ENCODE measurements around the gene AUTS2. TPM values are rescaled to one million over a fixed set of nuclear protein-coding genes. Genes with fewer than 3 reads are reported as not detected.

Gene AUTS2
- total and polyA plus RNA-seq, 11 donors: 3.4 to 14.0 (median 7.3) TPM

DNA sequence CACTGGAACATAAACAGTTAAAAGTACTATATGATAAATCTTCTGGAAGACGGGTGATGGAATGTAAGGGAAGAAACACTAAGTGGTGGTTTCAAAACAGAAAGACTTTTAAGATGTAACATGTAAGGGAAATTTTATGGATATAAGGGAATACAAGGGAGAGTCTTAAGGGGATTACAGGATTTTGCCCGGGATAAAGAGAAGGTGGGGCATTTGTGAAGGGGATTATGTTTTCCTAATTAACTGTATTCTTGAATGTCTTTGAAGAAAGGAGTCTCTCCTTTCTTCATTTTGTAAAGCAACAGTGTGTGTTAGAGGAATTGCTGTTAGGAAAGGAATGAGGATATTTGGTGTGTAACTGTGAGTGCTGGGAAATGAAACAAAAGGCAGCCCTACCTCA, 745.2 kb downstream of the AUTS2 start:
- DNase-seq (no peak), ATAC-seq (no peak)
- Histone ChIP-seq H3K27ac (no peak overlapping the region), H3K27me3 (no peaks in the 10 kb centered on the region), H3K4me3 (no peak overlapping the region), H3K9me3 (no peaks in the 10 kb centered on the region), H3K36me3 (no peaks in the 10 kb centered on the region), H3K4me1 (no peaks in the 10 kb centered on the region)
- no peak for TF ChIP-seq POLR2A (IDR thresholded peaks at IDR 0.05)
- TF ChIP-seq, protein P1, sequence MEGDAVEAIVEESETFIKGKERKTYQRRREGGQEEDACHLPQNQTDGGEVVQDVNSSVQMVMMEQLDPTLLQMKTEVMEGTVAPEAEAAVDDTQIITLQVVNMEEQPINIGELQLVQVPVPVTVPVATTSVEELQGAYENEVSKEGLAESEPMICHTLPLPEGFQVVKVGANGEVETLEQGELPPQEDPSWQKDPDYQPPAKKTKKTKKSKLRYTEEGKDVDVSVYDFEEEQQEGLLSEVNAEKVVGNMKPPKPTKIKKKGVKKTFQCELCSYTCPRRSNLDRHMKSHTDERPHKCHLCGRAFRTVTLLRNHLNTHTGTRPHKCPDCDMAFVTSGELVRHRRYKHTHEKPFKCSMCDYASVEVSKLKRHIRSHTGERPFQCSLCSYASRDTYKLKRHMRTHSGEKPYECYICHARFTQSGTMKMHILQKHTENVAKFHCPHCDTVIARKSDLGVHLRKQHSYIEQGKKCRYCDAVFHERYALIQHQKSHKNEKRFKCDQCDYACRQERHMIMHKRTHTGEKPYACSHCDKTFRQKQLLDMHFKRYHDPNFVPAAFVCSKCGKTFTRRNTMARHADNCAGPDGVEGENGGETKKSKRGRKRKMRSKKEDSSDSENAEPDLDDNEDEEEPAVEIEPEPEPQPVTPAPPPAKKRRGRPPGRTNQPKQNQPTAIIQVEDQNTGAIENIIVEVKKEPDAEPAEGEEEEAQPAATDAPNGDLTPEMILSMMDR (IDR thresholded peaks at IDR 0.05): no peak
- 82 to 87% (median 83%) methylated on average over 2 of the region's 2 CpGs for WGBS, 4 donors
- intact Hi-C loops (cut with DNase I): no loop called here

DNA sequence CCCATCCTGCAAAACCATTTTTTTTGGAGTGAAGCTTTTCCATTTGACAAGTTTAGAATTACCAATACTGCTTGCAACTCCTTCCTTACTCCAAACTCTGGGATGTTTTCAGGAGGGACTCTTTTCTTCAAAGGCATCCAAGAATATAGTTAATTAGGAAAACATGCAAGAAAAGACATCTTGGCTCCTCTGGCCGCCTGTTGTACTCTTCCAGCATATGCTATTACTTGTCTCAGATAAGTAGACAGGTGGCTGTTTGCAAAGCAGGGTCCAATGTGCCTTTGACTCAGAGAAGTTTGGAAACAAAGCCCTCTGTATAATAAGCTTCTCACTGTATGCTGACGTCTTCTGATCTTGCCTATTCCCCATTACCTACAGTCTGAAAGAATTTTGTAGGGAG, 746.5 kb downstream of the AUTS2 start:
- intact Hi-C loops (cut with DNase I): no loop called here
- Histone ChIP-seq H3K9me3 (no peaks in the 10 kb centered on the region), H3K4me1 (peaks cover 0 to 2% (median 0%) of the 10 kb centered on the region in 12 donors), H3K36me3 (no peaks in the 10 kb centered on the region), H3K27me3 (no peaks in the 10 kb centered on the region), H3K27ac (no peak overlapping the region), H3K4me3 (no peak overlapping the region)
- ATAC-seq (peak in 1 of 4 donors; percentile 39), DNase-seq (no peak)
- TF ChIP-seq POLR2A (IDR thresholded peaks at IDR 0.05): no peak
- TF ChIP-seq, protein P1 (IDR thresholded peaks at IDR 0.05): no peak
- WGBS, 4 donors: 85 to 91% (median 88%) methylated on average over 2 of the region's 2 CpGs

DNA sequence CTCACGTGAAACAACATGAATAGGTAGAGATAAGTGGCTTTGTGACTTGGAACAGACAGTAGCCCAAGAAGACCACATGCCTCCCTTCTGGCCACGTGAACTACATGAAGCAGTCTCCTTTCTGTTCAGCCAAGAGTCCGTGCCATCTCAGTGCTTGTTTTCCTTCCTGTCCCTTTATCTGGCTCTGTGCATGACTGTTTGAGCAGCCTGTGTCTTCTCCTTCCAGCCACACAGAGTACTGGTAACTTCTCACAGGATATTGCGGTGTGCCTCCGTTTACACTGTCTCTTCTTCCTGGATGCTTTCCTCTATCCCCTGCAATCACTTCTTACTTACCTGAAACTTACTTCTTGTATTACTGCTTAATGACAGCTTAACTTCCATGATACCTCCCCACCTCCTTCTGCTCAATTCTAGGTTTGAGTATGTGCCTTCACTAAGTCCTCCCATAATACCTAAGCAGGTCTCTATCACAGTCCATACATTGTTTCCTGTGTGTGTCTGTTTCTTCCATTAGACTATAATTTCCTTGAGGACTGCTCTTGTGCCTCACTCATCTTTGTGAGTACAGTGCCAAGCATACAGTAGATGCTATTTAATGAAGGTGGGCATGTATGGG, 748.7 kb downstream of the AUTS2 start:
- WGBS, 4 donors: 89 to 96% (median 90%) methylated on average over 5 of the region's 5 CpGs
- intact Hi-C loops (cut with DNase I): no loop called here
- H3K9me3 ChIP-seq: no peaks in the 10 kb centered on the region
- H3K4me1 ChIP-seq: peaks cover 0 to 8% (median 0%) of the 10 kb centered on the region in 12 donors
- TF ChIP-seq POLR2A (IDR thresholded peaks at IDR 0.05): no peak
- TF ChIP-seq, protein P1 (IDR thresholded peaks at IDR 0.05): no peak
- no peak for ATAC-seq
- H3K27me3 ChIP-seq: no peaks in the 10 kb centered on the region
- H3K36me3 ChIP-seq: no peaks in the 10 kb centered on the region
- no peak overlapping the region for H3K27ac ChIP-seq
- no peak for DNase-seq
- no peak overlapping the region for H3K4me3 ChIP-seq

DNA sequence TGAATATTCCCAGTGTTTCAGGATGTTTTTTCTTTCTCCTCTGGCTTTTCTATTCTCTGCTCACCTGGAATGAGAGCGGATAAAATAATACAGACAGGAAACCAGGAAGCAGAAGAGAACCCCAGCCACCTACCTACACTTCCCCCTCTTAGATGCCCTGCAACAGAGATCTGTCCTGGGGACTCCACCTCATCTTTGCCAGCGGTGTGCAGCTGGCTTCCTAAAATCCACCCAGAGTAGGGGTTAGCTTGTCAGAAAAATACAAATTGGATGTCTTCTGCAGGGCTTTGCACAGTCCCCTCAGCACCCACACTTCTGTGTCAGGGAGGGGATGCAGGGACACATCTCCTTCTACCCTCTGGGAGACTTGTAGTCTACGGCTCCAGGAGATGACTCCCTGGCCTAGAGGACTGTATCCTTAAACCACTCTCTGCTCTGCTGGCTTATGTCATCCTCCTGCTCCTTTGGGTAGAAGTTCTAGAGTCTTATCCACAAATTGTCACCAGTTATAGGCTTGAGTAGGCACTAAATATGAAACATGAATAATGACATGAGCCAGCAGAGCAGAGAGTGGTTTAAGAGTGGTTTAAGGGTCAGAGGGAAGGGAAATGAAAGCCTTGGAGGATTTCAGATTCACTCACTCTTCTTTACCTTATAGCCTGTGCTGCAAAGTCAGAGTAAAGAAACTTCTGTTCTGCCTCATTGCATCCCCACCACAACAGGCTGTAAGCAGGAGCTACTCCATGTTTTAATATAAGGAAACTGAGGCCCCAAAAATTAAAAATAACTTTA, 749.4 kb downstream of the AUTS2 start:
- no peak for DNase-seq
- intact Hi-C loops (cut with DNase I): no loop called here
- Histone ChIP-seq H3K27me3 (no peaks in the 10 kb centered on the region), H3K4me3 (no peak overlapping the region), H3K27ac (no peak overlapping the region), H3K9me3 (no peaks in the 10 kb centered on the region), H3K4me1 (peaks cover 0 to 8% (median 0%) of the 10 kb centered on the region in 12 donors), H3K36me3 (no peaks in the 10 kb centered on the region)
- 96 to 99% (median 98%) methylated on average over 3 of the region's 3 CpGs for WGBS, 4 donors
- no peak for ATAC-seq
- no peak for TF ChIP-seq POLR2A (IDR thresholded peaks at IDR 0.05)
